ENCODE measurements around the gene CD83.

The CD83 gene

DNA sequence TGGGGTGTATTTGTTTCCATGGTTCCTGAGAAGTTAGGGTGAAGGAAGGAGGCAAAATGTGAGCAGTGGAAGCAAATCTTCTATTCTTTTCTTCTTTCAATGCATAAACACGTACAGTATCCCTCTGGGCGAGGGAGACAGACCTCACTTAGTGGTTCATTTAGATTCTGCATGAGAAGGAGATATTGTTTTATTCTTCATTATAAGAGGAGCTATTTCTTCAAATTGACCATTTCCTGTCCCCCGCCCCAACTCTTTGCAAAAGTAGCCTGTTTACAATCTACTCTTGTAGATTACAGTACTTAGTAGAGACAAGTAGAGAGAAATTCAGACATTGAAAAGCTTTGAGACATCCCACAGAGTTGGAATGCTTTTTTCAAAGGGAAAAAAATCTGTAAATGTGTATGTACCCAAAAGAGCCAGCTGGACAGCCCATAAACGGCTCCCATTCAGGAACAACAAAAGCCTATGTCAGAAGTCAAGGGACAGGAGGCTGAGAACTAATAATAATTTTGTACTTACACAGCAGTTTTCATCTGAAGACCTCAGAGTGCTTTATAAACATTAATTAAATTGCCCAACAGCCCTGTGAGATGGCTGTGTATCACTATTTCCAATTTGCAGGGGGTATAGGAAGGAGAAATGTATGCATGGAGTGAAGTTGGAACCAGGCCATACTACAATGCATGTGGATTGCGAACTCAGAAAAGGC lies 23.9 kb downstream of the CD83 start:
- TF ChIP-seq CTCF (IDR thresholded peaks at IDR 0.05) (no peak), ZFX (IDR thresholded peaks at IDR 0.05; ENCODE audit: borderline replicate concordance) (no peak)

DNA sequence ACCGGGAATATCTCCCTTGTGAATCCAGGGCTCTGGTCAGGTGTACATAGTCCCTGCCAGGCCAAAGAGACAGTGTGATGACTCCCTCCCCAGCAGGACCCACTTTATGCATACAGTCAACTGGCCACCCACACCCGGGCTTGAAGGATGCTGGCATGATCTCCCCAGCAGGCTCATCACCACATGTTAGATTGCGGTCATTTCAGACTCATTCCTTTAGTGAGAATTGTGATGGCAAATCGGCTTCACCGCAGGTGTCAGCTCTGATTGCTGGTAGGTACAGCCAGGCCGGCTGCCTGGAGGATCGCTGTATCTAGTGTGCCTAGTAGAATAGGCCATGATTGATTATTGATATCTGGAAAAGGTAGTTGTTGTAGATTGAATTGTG lies 24.5 kb downstream of the CD83 start:
- TF ChIP-seq CTCF (IDR thresholded peaks at IDR 0.05) (no peak), ZFX (IDR thresholded peaks at IDR 0.05; ENCODE audit: borderline replicate concordance) (no peak)
- H3K27ac ChIP-seq = no peak overlapping the region

More for the DNA sequence above, 23.9 kb downstream of the CD83 start:
- H3K27ac ChIP-seq = no peak overlapping the region

DNA sequence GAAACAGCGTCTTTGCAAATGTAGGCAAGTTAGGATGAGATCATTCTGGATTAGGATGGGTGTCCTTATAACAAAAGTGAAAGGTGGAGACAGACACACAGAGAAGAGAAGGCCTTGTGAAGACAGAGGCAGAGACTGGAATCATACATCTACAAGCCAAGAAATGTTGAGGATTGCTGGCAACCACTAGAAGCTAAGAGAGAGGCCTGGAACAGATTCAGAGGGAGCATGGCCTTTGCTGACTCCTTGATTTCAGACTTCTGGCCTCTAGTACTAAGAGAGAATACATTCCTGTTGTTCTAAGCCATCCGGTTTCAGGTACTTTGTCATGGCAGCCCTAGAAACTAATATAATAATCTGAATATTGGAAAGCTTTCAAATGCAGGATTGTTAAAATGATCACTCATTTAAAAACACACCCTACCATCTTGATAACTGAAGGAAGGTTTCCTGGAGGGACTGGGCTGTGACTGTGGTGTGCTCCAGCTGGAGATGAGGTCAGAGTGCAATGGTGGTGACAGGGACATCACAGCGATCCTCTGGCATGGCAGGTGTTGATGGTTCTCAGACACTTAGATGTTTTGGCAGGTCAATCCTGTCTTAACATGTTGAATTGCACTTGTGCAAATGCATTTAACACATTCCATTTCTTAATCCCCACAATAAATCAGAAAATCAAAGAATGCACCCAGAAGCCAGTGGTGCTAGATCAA lies 25.1 kb downstream of the CD83 start:
- TF ChIP-seq CTCF (IDR thresholded peaks at IDR 0.05) (no peak), ZFX (IDR thresholded peaks at IDR 0.05; ENCODE audit: borderline replicate concordance) (no peak)

DNA sequence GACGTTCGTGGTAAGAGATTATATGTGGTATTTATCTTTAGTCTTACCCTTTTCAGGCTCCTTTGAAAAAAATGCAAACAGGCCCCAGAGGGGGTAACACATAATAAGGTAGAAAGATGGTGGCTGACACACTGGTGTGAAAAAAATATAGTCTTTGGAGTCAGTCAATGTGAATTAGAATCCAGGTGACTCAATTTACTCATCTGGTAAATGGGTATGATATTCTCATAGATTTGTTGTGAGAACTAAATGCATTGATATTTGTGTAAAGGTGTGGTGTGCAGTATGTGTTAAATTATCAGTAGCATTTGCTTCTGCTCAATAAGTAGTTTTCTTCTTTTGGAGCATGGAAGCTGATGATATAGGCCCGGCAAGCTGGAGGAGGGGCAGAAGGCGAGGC lies 25.7 kb downstream of the CD83 start:
- no peak overlapping the region for H3K27ac ChIP-seq
- no peak for TF ChIP-seq CTCF (IDR thresholded peaks at IDR 0.05)
- TF ChIP-seq ZFX (IDR thresholded peaks at IDR 0.05; ENCODE audit: borderline replicate concordance) = no peak

More for the DNA sequence above, 25.1 kb downstream of the CD83 start:
- no peak overlapping the region for H3K27ac ChIP-seq

- TF ChIP-seq ZFX (IDR thresholded peaks at IDR 0.05; ENCODE audit: borderline replicate concordance) (no peak), CTCF (IDR thresholded peaks at IDR 0.05) (peak; percentile 93)
- no peak overlapping the region for H3K27ac ChIP-seq
Measured at GRCh38 chr6:14144678-14145113, 27.1 kb downstream of the CD83 start.

DNA sequence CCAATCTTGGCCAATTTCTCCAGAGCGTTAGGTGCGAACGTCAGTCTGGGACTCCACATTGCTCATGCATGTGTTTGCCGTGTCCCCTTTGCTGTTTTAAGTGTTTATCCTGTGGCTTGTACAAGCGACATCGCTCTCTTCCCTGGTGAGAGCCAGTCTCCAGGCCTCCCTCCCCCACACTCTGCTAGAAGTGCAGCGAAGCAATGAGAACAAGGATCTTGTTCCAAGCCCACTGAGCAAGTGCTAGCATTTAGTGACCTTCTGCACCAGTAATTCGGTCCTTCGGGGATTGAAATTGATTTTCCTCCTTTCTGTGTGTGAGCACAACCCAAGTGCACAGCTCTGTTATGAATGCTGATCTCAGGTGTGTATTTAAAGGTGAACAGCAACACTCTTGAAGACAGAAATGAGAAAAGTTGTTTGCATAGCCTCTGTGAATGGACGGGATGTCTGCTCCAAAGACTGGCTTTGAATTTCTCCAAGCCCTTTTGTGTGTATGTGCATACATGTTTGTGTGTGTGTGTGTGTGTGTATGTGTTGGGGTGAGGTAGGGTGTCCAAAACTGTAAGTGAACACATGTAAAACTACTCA lies 29.0 kb downstream of the CD83 start:
- H3K27ac ChIP-seq = no peak overlapping the region
- no peak for TF ChIP-seq ZFX (IDR thresholded peaks at IDR 0.05; ENCODE audit: borderline replicate concordance)
- TF ChIP-seq CTCF (IDR thresholded peaks at IDR 0.05) = no peak

DNA sequence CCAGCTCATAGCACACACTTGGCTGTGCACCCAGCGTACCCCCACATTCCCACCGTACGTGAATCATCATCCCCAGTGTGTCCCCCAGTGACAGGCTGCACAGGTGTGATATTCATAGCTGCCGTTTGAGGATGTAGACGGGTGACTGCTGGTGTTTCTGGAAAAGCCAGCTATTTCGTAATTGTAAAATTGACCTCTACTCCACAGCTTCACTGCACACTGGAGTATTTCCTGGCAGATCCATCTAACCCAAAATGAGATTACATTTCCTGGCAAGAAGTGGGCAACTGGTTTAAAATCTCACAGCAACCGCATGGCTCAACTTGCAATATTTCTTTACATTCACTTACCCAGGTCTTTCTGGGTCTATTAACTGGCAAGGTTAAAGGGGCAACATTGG lies 30.3 kb downstream of the CD83 start:
- TF ChIP-seq ZFX (IDR thresholded peaks at IDR 0.05; ENCODE audit: borderline replicate concordance) (no peak), CTCF (IDR thresholded peaks at IDR 0.05) (no peak)

More for the DNA sequence above, 30.3 kb downstream of the CD83 start:
- H3K27ac ChIP-seq = no peak overlapping the region

All from 22Rv1 (cell line).